SK-N-MC (cell line): ENCODE measurements around the gene PRKAR1B.

Experiments
- EZH2 ChIP-seq: fragments of 200-600 bp; sonication (generic); IDR thresholded peaks from one replicate; pipeline ENCODE4 v1.6.1; 2017; ENCODE audit warnings: antibody characterized with exemption
- POLR2AphosphoS5 ChIP-seq: IDR thresholded peaks from 2 replicates; pipeline ENCODE4 v1.6.1; 2012; ENCODE audit warnings: mild to moderate bottlenecking, low read depth, low read length, borderline replicate concordance

- TF ChIP-seq POLR2AphosphoS5 (no peak), EZH2 (no peak)
These were observed 177.8 kb downstream of the PRKAR1B start for GRCh38 chr7:549066-549890.
